Amniotic stem cell (primary cell): Measurements from ENCODE around the gene PRSS2.

ENCODE experiments used
- DNase-seq: peaks from one replicate; lab custom pipeline; 2025; lab: John Stamatoyannopoulos, UW

PRSS2 gene

GRCh38 chr7:142787034-142787768 is 16.4 kb downstream of the PRSS2 start:
- DNase-seq = no peak

GRCh38 chr7:142787783-142788182 is 17.0 kb downstream of the PRSS2 start:
- no peak for DNase-seq

GRCh38 chr7:142788303-142789289 is 17.8 kb downstream of the PRSS2 start:
- DNase-seq = no peak

GRCh38 chr7:142789441-142789840 is 18.7 kb downstream of the PRSS2 start:
- no peak for DNase-seq

- no peak for DNase-seq
These were observed 19.3 kb downstream of the PRSS2 start for GRCh38 chr7:142790056-142790455.

GRCh38 chr7:142790555-142790954 is 19.8 kb downstream of the PRSS2 start:
- DNase-seq = no peak

GRCh38 chr7:142791502-142791901 is 20.7 kb downstream of the PRSS2 start:
- DNase-seq = no peak

GRCh38 chr7:142792129-142792528 is 21.4 kb downstream of the PRSS2 start:
- DNase-seq = no peak

GRCh38 chr7:142792593-142792992 is 21.8 kb downstream of the PRSS2 start:
- DNase-seq = no peak

- no peak for DNase-seq
These were observed 22.4 kb downstream of the PRSS2 start for GRCh38 chr7:142793156-142793555.

- no peak for DNase-seq
These were observed 24.6 kb downstream of the PRSS2 start for GRCh38 chr7:142795339-142795863.

- DNase-seq = no peak
These were observed 25.3 kb downstream of the PRSS2 start for GRCh38 chr7:142796001-142796500.

GRCh38 chr7:142796501-142797390 is 26.0 kb downstream of the PRSS2 start:
- no peak for DNase-seq

- DNase-seq = no peak
These were observed 26.9 kb downstream of the PRSS2 start for GRCh38 chr7:142797391-142798377.

- no peak for DNase-seq
These were observed 28.0 kb downstream of the PRSS2 start for GRCh38 chr7:142798451-142799436.

GRCh38 chr7:142799437-142799835 is 28.7 kb downstream of the PRSS2 start:
- DNase-seq = no peak

GRCh38 chr7:142800088-142800487 is 29.3 kb downstream of the PRSS2 start:
- DNase-seq = no peak

- no peak for DNase-seq
These were observed 30.0 kb downstream of the PRSS2 start for GRCh38 chr7:142800699-142801260.
